Limb (tissue), 2 donors: Measurements from ENCODE around the gene SDHB.
A peak's percentile ranks its signal among the peaks of the same experiment; 100 is the strongest.

ENCODE experiments used
- DNase-seq, 2 donors: peaks; one replicate each; pipeline ENCODE4 v3.0.0-alpha.2; 2016; ENCODE audit errors: extremely low spot score in 2 of 2

The SDHB gene

GRCh38 chr1:16988210-16988609, 65.6 kb downstream of the SDHB start:
- DNase-seq, result no peak

GRCh38 chr1:16986962-16987361, 66.9 kb downstream of the SDHB start:
- no peak for DNase-seq

- DNase-seq, result no peak
Observed at GRCh38 chr1:16986560-16986959, 67.3 kb downstream of the SDHB start.

- DNase-seq, result no peak
Observed at GRCh38 chr1:16986113-16986512, 67.7 kb downstream of the SDHB start.

- peak in 1 of 2 donors; percentile 66 for DNase-seq
Observed at GRCh38 chr1:16984717-16985116, 69.1 kb downstream of the SDHB start.

- no peak for DNase-seq
Observed at GRCh38 chr1:16983649-16984048, 70.2 kb downstream of the SDHB start.

GRCh38 chr1:16982902-16983301, 70.9 kb downstream of the SDHB start:
- no peak for DNase-seq

- DNase-seq, result no peak
Observed at GRCh38 chr1:16981269-16981849, 72.5 kb downstream of the SDHB start.

- peak in 1 of 2 donors; percentile 81 for DNase-seq
Observed at GRCh38 chr1:16980473-16981268, 73.2 kb downstream of the SDHB start, which contains the start of gene MFAP2. Gene MFAP2, minus strand, starts transcription at chr1:16980620. Its CDS starts 2,347 bp downstream, at chr1:16978273.

GRCh38 chr1:16979475-16980327, 74.1 kb downstream of the SDHB start:
- DNase-seq, result peak in 1 of 2 donors; percentile 76

GRCh38 chr1:16978567-16979474, 75.0 kb downstream of the SDHB start:
- DNase-seq, result no peak

GRCh38 chr1:16978139-16978538, 75.7 kb downstream of the SDHB start:
- no peak for DNase-seq

- no peak for DNase-seq
Observed at GRCh38 chr1:16977377-16977776, 76.5 kb downstream of the SDHB start.

- no peak for DNase-seq
Observed at GRCh38 chr1:16976966-16977365, 76.9 kb downstream of the SDHB start.

GRCh38 chr1:16975838-16976237, 78.0 kb downstream of the SDHB start:
- no peak for DNase-seq

GRCh38 chr1:16975211-16975610, 78.6 kb downstream of the SDHB start:
- DNase-seq, result no peak

GRCh38 chr1:16973215-16973614, 80.6 kb downstream of the SDHB start:
- no peak for DNase-seq

- no peak for DNase-seq
Observed at GRCh38 chr1:16972189-16972895, 81.5 kb downstream of the SDHB start.

GRCh38 chr1:16971341-16972188, 82.3 kb downstream of the SDHB start:
- DNase-seq, result peak in 1 of 2 donors; percentile 68
